GM23248 (cell line): ENCODE data around the gene ZYG11B. TPM values are rescaled to one million over a fixed set of nuclear protein-coding genes. Genes with fewer than 3 reads are reported as not detected.
"Not testable (repeated sequence)": the region's sequence is repeated elsewhere in the genome, so short reads cannot be mapped to it uniquely, and the experiment has no call there.

Experiments used
- DNase-seq: peaks from one replicate; pipeline ENCODE4 v3.0.0-alpha.2; 2015
- H2AFZ ChIP-seq: fragments of 200-600 bp; sonication (generic); 2 replicates; pipeline ENCODE4 v1.6.1; 2016; ENCODE audit warnings: antibody characterized with exemption
- H3F3A ChIP-seq: fragments of 200-600 bp; sonication (generic); 2 replicates; pipeline ENCODE4 v1.6.1; 2016; ENCODE audit warnings: mild to moderate bottlenecking, antibody characterized with exemption, mixed run types; ENCODE audit not compliant: insufficient read depth
- H3K27ac ChIP-seq: fragments of 200-600 bp; sonication (generic); 2 replicates; pipeline ENCODE4 v1.5.1; 2016; ENCODE audit warnings: mild to moderate bottlenecking
- H3K27me3 ChIP-seq: fragments of 200-600 bp; sonication (generic); replicated peaks from 2 replicates; pipeline ENCODE4 v1.6.1; 2016; ENCODE audit warnings: mild to moderate bottlenecking; ENCODE audit not compliant: insufficient read depth
- H3K36me3 ChIP-seq: fragments of 200-600 bp; sonication (generic); 2 replicates; pipeline ENCODE4 v1.6.1; 2016; ENCODE audit warnings: low read depth, mild to moderate bottlenecking
- H3K4me1 ChIP-seq: fragments of 200-600 bp; sonication (generic); 2 replicates; pipeline ENCODE4 v1.6.1; 2016; ENCODE audit warnings: mild to moderate bottlenecking; ENCODE audit not compliant: insufficient read depth
- H3K4me2 ChIP-seq: fragments of 200-600 bp; sonication (generic); one replicate; pipeline ENCODE4 v1.6.1; 2016; ENCODE audit warnings: mild to moderate bottlenecking; ENCODE audit not compliant: unreplicated experiment
- H3K4me3 ChIP-seq: fragments of 200-600 bp; sonication (generic); 2 replicates; pipeline ENCODE4 v1.5.1; 2016; ENCODE audit warnings: mild to moderate bottlenecking
- H3K79me2 ChIP-seq: fragments of 200-600 bp; sonication (generic); 2 replicates; pipeline ENCODE4 v1.6.1; 2016; ENCODE audit warnings: mild to moderate bottlenecking; ENCODE audit not compliant: insufficient read depth
- H3K9ac ChIP-seq: fragments of 200-600 bp; sonication (generic); 2 replicates; pipeline ENCODE4 v1.6.1; 2016; ENCODE audit warnings: mild to moderate bottlenecking
- H3K9me2 ChIP-seq: fragments of 200-600 bp; sonication (generic); 2 replicates; pipeline ENCODE4 v1.6.1; 2016; ENCODE audit warnings: mixed run types, mild to moderate bottlenecking, moderate library complexity; ENCODE audit not compliant: insufficient read depth
- H3K9me3 ChIP-seq: fragments of 200-600 bp; sonication (generic); one replicate; pipeline ENCODE4 v1.6.1; 2017; ENCODE audit warnings: low read depth
- H4K20me1 ChIP-seq: fragments of 200-600 bp; sonication (generic); 2 replicates; pipeline ENCODE4 v1.6.0; 2016; ENCODE audit not compliant: insufficient read depth
- EZH2 ChIP-seq: fragments of 200-600 bp; sonication (generic); IDR thresholded peaks from 2 replicates; pipeline ENCODE4 v1.6.1; 2018; ENCODE audit warnings: antibody characterized with exemption, mild to moderate bottlenecking; ENCODE audit not compliant: insufficient read depth, poor library complexity, severe bottlenecking
- EZH2phosphoT487 ChIP-seq: fragments of 200-600 bp; sonication (generic); IDR thresholded peaks from 2 replicates; pipeline ENCODE4 v1.6.1; 2018; ENCODE audit warnings: antibody characterized with exemption, moderate library complexity, mild to moderate bottlenecking, low read depth; ENCODE audit not compliant: insufficient read depth
- WGBS, 2 experiments: methylation state at CpG; one replicate each; pipeline ENCODE4 v1.1.6; 2015 to 2017; ENCODE audit warnings: low lambda C conversion rate in 2 of 2, low coverage in 1 of 2; ENCODE audit errors: missing lambda C conversion rate in 2 of 2; 5-methylcytosine and 5-hydroxymethylcytosine counted together
- in situ Hi-C: fragments of 300-500 bp; cut with MboI; formaldehyde crosslinking; loops from 2 replicates; pipeline ENCODE4 v1.15.0; 2020
- polyA plus RNA-seq: library from polyadenylated mRNA; unstranded; fragments of >200 nt; fragmentation: Nextera tagmentation; extraction: Ambion mirVana; gene quantifications from 2 replicates; pipeline ENCODE4 v1.2.1, GENCODE V29; 2016
- total RNA-seq: library from RNA; depleted of rRNA; stranded (reverse); fragments of >200 nt; shearing (Covaris generic); gene quantifications from 2 replicates; pipeline ENCODE4 v1.2.3, GENCODE V29; 2014

Gene ZYG11B
- total and polyA plus RNA-seq, 2 experiments from 2014 or later = 15.1 to 57.9 TPM

DNA sequence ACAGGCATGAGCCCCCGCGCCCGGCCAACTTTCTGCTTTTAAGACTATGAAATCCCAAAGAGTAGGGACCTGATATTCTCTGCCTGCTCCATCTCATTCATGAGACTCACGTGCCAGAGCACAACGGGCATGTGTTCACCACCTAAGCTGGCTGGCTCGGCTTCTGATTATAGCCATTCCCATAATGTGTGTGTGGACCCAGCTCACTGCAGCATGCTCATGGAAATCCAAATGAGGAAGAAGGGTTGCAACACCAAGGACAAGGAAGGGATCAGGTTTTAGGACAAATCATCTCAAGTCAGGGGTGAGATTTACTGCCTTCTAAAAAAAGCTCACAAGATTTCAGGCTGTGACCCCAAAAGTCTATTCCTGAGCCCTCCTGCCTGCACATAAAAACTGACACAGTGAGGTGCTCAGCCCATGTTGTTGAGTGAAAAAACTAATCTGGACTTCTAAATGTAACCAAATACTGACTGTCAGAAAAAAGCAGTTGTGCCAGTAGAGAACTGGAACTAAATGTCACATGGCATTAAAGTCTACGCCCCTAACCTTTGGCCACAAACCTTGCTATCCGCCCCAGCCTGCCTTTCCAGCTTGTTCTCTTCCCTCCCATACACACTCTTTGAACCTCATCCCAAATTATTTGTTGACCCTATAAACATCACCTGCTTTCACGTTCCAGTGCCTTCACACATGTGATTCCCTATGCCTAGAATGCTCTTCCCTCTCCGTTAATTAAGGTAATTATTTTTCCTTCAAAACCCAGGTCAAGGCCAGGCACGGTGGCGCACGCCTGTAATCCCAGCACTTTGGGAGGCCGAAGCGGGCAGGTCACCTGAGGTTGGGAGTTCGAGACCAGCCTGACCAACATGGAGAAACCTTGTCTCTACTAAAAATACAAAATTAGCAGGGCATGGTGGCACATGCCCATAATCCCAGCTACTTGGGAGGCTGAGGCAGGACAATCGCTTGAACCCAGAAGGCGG is 19.0 kb upstream of the ZYG11B start:
- no peaks in the 10 kb centered on the region for H3K36me3 ChIP-seq
- TF ChIP-seq EZH2phosphoT487 (no peak), EZH2 (no peak)
- no peak for DNase-seq
- H3F3A ChIP-seq = peaks cover 14% of the 10 kb centered on the region
- no peak overlapping the region for H3K4me2 ChIP-seq
- no peaks in the 10 kb centered on the region for H3K9me3 ChIP-seq
- H3K27me3 ChIP-seq = no peaks in the 10 kb centered on the region
- peaks cover 20% of the 10 kb centered on the region for H3K4me1 ChIP-seq
- H3K9me2 ChIP-seq = no peaks in the 10 kb centered on the region
- no peaks in the 10 kb centered on the region for H4K20me1 ChIP-seq
- H3K9ac ChIP-seq = no peak overlapping the region
- 84 to 88% methylated on average over 18 of the region's 18 CpGs for WGBS, 2 experiments
- H3K79me2 ChIP-seq = no peaks in the 10 kb centered on the region
- H3K27ac ChIP-seq = peak overlapping the region; percentile 34; the same call in 1 of the 2 replicates
- H2AFZ ChIP-seq = no peak overlapping the region
- in situ Hi-C loops = loop anchor here (25.0 kb wide), 1 partner anchor 480 kb away; the partner anchor contains the start of gene CPT2
- H3K4me3 ChIP-seq = no peak overlapping the region

DNA sequence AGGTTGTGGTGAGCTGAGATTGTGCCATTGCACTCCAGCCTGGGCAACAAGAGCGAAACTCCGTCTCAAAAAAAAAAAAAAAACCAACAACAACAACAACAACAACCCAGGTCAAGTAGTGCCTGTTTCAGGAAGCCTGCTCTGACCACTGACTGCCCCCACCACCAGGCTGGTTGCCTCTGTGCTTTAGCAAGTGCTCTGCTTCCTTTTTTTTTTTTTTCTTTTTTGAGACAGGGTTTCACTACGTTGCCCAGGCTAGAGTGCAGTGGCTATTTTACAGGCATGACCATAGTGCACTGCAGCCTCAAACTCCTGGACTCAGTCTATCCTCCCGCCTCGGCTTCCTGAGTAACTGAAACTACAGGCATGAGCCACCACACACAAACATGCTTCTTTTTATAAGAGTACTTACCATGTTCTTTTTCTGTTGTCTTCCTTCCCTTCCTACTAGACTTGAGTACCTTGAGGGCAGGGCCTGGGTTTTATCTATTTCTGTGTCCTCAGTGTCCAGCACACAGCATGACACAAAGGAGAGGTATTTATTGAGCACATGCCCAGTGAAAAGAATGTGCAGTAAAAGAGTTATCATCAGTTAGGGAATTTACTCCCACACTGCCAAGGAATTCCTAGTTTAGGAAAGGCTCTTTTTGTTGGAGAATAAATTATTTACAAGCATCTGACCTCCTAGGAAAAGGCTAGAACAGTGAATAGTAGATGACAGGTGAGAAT is 18.2 kb upstream of the ZYG11B start:
- H3F3A ChIP-seq = peaks cover 14% of the 10 kb centered on the region
- H2AFZ ChIP-seq = no peak overlapping the region
- TF ChIP-seq EZH2phosphoT487 (no peak), EZH2 (no peak)
- H3K4me2 ChIP-seq = peak overlapping the region; percentile 22
- peaks cover 20% of the 10 kb centered on the region for H3K4me1 ChIP-seq
- H3K36me3 ChIP-seq = no peaks in the 10 kb centered on the region
- in situ Hi-C loops = loop anchor here (25.0 kb wide), 1 partner anchor 479 kb away; the partner anchor contains the start of gene CPT2
- no peaks in the 10 kb centered on the region for H3K79me2 ChIP-seq
- no peaks in the 10 kb centered on the region for H3K9me3 ChIP-seq
- DNase-seq = peak; percentile 77
- 83% methylated on average over 4 to 5 of the region's 5 CpGs for WGBS, 2 experiments
- no peak overlapping the region for H3K9ac ChIP-seq
- H4K20me1 ChIP-seq = no peaks in the 10 kb centered on the region
- no peaks in the 10 kb centered on the region for H3K9me2 ChIP-seq
- H3K4me3 ChIP-seq = no peak overlapping the region
- H3K27ac ChIP-seq = peak overlapping the region; percentile 34
- no peaks in the 10 kb centered on the region for H3K27me3 ChIP-seq

DNA sequence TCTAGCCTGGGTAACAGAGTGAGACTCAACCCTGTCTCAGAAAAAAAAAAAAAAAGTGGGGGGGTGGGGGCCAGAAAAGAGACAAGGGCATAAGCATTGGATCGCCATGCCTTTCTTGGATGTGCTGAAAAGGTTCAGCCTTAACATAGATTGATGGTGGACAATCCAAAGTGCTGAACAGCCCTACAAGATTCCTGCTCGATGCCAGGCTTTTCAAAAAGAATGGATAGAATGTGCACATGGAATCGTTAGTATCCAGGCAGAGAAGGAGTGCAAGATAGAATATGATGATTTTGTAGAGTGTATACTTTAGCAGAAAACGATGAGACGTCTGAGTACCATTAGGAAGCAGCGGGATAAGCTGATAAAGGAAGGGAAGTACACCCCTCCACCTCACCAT is 17.2 kb upstream of the ZYG11B start:
- no peaks in the 10 kb centered on the region for H3K36me3 ChIP-seq
- H3K9me3 ChIP-seq = no peaks in the 10 kb centered on the region
- peaks cover 15% of the 10 kb centered on the region for H3K4me1 ChIP-seq
- peaks cover 14% of the 10 kb centered on the region for H3F3A ChIP-seq
- H3K27ac ChIP-seq = no peak overlapping the region
- no peak overlapping the region for H3K9ac ChIP-seq
- in situ Hi-C loops = loop anchor here (25.0 kb wide), 1 partner anchor 478 kb away; the partner anchor contains the start of gene CPT2
- 65 to 74% methylated on average over 6 of the region's 6 CpGs for WGBS, 2 experiments
- H3K4me3 ChIP-seq = no peak overlapping the region
- no peaks in the 10 kb centered on the region for H3K9me2 ChIP-seq
- H3K79me2 ChIP-seq = no peaks in the 10 kb centered on the region
- H3K27me3 ChIP-seq = no peaks in the 10 kb centered on the region
- TF ChIP-seq EZH2phosphoT487 (no peak), EZH2 (no peak)
- H4K20me1 ChIP-seq = no peaks in the 10 kb centered on the region
- H3K4me2 ChIP-seq = no peak overlapping the region
- H2AFZ ChIP-seq = no peak overlapping the region
- DNase-seq = no peak

GRCh38 chr1:52713590-52713989 is 12.7 kb upstream of the ZYG11B start:
- 66 to 69% methylated on average over 4 of the region's 4 CpGs for whole genome bisulfite sequencing, 2 experiments
- in situ Hi-C loops = loop anchor here (25.0 kb wide), 1 partner anchor 474 kb away; the partner anchor contains the start of gene CPT2

GRCh38 chr1:52715296-52715695 is 11.0 kb upstream of the ZYG11B start:
- in situ Hi-C loops = loop anchor here (25.0 kb wide), 1 partner anchor 472 kb away; the partner anchor contains the start of gene CPT2
- H3K27me3 ChIP-seq, H3F3A ChIP-seq, H3K36me3 ChIP-seq, H3K4me3 ChIP-seq, H3K27ac ChIP-seq, H3K9me2 ChIP-seq, DNase-seq, H3K9me3 ChIP-seq, H3K4me2 ChIP-seq, H4K20me1 ChIP-seq, H3K9ac ChIP-seq, H2AFZ ChIP-seq, H3K79me2 ChIP-seq, H3K4me1 ChIP-seq: not testable (repeated sequence)
- 94 to 96% methylated on average over 6 of the region's 6 CpGs for WGBS, 2 experiments

More at GRCh38 chr1:52713590-52713989, 12.7 kb upstream of the ZYG11B start:
- Histone ChIP-seq H2AFZ (no peak overlapping the region), H3K9ac (no peak overlapping the region), H3F3A (peaks cover 3% of the 10 kb centered on the region), H3K4me3 (no peak overlapping the region), H3K27ac (no peak overlapping the region), H3K27me3 (no peaks in the 10 kb centered on the region), H3K4me1 (peaks cover 7% of the 10 kb centered on the region), H3K9me3 (no peaks in the 10 kb centered on the region), H3K36me3 (no peaks in the 10 kb centered on the region), H4K20me1 (no peaks in the 10 kb centered on the region), H3K4me2 (no peak overlapping the region), H3K9me2 (no peaks in the 10 kb centered on the region), H3K79me2 (no peaks in the 10 kb centered on the region)
- TF ChIP-seq EZH2 = no peak
- TF ChIP-seq EZH2phosphoT487 = no peak
- no peak for DNase-seq
